ENCODE measurements around the gene NDUFA6.
"Not testable (repeated sequence)": the region's sequence is repeated elsewhere in the genome, so short reads cannot be mapped to it uniquely, and the experiment has no call there.

The NDUFA6 gene

GRCh38 chr22:42112793-42113192, 22.2 kb upstream of the NDUFA6 start:
- not testable (repeated sequence) for ATAC-seq

- ATAC-seq = no peak
Observed at GRCh38 chr22:42111798-42112197, 21.2 kb upstream of the NDUFA6 start.

- ATAC-seq = no peak
Observed at GRCh38 chr22:42108848-42109247, 18.3 kb upstream of the NDUFA6 start.

- ATAC-seq = not testable (repeated sequence)
Observed at GRCh38 chr22:42104332-42104860, 13.8 kb upstream of the NDUFA6 start.

- ATAC-seq = no peak
Observed at GRCh38 chr22:42101199-42101598, 10.6 kb upstream of the NDUFA6 start.

GRCh38 chr22:42091455-42091782, 847 bp upstream of the NDUFA6 start:
- ATAC-seq = no peak

GRCh38 chr22:42086051-42086450, 4.5 kb downstream of the NDUFA6 start:
- ATAC-seq = no peak

GRCh38 chr22:42084874-42085273, 5.7 kb downstream of the NDUFA6 start:
- ATAC-seq = no peak

- no peak for ATAC-seq
Observed at GRCh38 chr22:42083119-42083518, 7.5 kb downstream of the NDUFA6 start.

- no peak for ATAC-seq
Observed at GRCh38 chr22:42080287-42080686, 10.3 kb downstream of the NDUFA6 start.

- peak; percentile 93 to 95 for ATAC-seq
Observed at GRCh38 chr22:42079319-42080251, 11.0 kb downstream of the NDUFA6 start, which contains the start of gene SMDT1. TSS of gene SMDT1 (plus strand) at chr22:42079700. CDS start at chr22:42079769, 69 bp downstream.

GRCh38 chr22:42078469-42079318, 11.9 kb downstream of the NDUFA6 start:
- ATAC-seq = no peak

- ATAC-seq = no peak
Observed at GRCh38 chr22:42077486-42078125, 13.0 kb downstream of the NDUFA6 start.

GRCh38 chr22:42076764-42077485, 13.6 kb downstream of the NDUFA6 start:
- ATAC-seq = no peak

- no peak for ATAC-seq
Observed at GRCh38 chr22:42074846-42075676, 15.5 kb downstream of the NDUFA6 start.

GRCh38 chr22:42074132-42074811, 16.3 kb downstream of the NDUFA6 start, which contains the start of gene PHETA2:
TSS of gene PHETA2 (plus strand) at chr22:42074248. CDS start at chr22:42077294, 3,046 bp downstream.
- no peak for ATAC-seq

- ATAC-seq = no peak
Observed at GRCh38 chr22:42073621-42074041, 16.9 kb downstream of the NDUFA6 start.

- ATAC-seq = no peak
Observed at GRCh38 chr22:42072606-42073330, 17.8 kb downstream of the NDUFA6 start.

GRCh38 chr22:42071508-42071907, 19.1 kb downstream of the NDUFA6 start:
- ATAC-seq = not testable (repeated sequence)

Data from activated CD4-positive, CD25-positive, alpha-beta regulatory T cell treated with anti-CD3 and anti-CD28 coated beads, Interleukin-2, amount 50 U/mL, for 24 hours (primary cell).